Vagina (tissue), 2 donors: ENCODE measurements around the gene STK39.

Experiments
- CTCF ChIP-seq, 3 experiments: fragments of 450-650 bp in 2 of 3; fragments of 200-600 bp in 1 of 3; sonication (generic) in 1 of 3; IDR thresholded peaks; one replicate each; pipeline ENCODE4 v1.5.1; 2017 to 2019; ENCODE audit warnings: antibody characterized with exemption in 3 of 3, mild to moderate bottlenecking in 2 of 3, moderate library complexity in 2 of 3
- POLR2A ChIP-seq, 2 donors: fragments of 450-650 bp; IDR thresholded peaks; one replicate each; pipeline ENCODE4 v1.6.1; 2017; ENCODE audit warnings: antibody characterized with exemption in 2 of 2, mild to moderate bottlenecking in 2 of 2, moderate library complexity in 2 of 2
- POLR2AphosphoS5 ChIP-seq, 2 donors: sonication (generic); formaldehyde crosslinking; IDR thresholded peaks; one replicate each; pipeline ENCODE4 v1.9.0; 2017; ENCODE audit warnings: antibody characterized with exemption in 2 of 2, mild to moderate bottlenecking in 2 of 2, low read depth in 1 of 2; ENCODE audit not compliant: insufficient read depth in 1 of 2

DNA sequence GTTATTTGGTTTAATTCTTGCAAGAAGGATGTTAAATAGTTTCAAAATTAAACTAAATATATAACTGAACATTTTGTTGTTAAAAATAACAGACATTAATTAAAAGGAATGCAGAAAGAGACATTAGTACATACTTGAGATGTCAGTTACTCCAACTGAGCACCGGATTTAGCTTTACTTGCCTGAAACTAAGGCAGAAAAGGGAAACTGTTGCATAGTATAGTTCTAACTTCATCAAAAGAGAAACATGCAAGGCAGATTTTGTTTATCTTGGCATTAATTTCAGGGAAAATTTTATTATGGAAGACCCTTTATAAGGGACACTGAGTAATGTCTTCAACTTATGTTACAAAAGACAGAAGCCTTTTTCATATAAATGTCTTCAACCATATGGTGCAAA, 218.3 kb downstream of the STK39 start:
- no peak for TF ChIP-seq CTCF (IDR thresholded peaks at IDR 0.05)
- no peak for TF ChIP-seq POLR2AphosphoS5 (IDR thresholded peaks at IDR 0.05; ENCODE audit: insufficient read depth in 1 of 2, low read depth in 1 of 2)
- TF ChIP-seq POLR2A (IDR thresholded peaks at IDR 0.05): no peak
